ENCODE data around the gene ULK1. TPM values are rescaled to one million over a fixed set of nuclear protein-coding genes. Genes with fewer than 3 reads are reported as not detected.

The ULK1 gene
- total RNA-seq, 2 experiments from 2014 or later = 85.0 to 91.6 TPM

GRCh38 chr12:131892711-131893604 lies 1.5 kb upstream of the ULK1 start:
- ATAC-seq (ENCODE audit: poor library complexity) = no peak
- ChIA-PET CTCF (no interaction called here), POLR2A (no interaction called here)
- Mint-ChIP-seq H3K4me1 (ENCODE audit: low read depth) (peaks cover 21% of the 10 kb centered on the region), H3K4me3 (peak overlapping the region; percentile 80), H3K36me3 (ENCODE audit: low read depth) (peaks cover 9% of the 10 kb centered on the region), H3K27ac (peak overlapping the region; percentile 66), H3K9me3 (no peaks in the 10 kb centered on the region), H3K27me3 (no peaks in the 10 kb centered on the region)
- no peak for TF ChIP-seq CTCF (IDR thresholded peaks at IDR 0.05)
- intact Hi-C loops (cut with DNase I, micrococcal nuclease) = loop anchor here in 1 of 2 experiments (5.0 kb wide), 2 partner anchors 181 to 189 kb away; partner anchors contain the start of gene SFSWAP
- Histone ChIP-seq H3K27ac (ENCODE audit: low read depth in 1 of 2, low read length in 2 of 2) (peak overlapping the region in 1 of 2 donors; percentile 13), H3K36me3 (ENCODE audit: insufficient read depth, low read length) (no peaks in the 10 kb centered on the region), H3K4me1 (ENCODE audit: insufficient read depth, low read length) (peaks cover 29% of the 10 kb centered on the region), H3K4me3 (ENCODE audit: low read length) (no peak overlapping the region), H3K27me3 (ENCODE audit: control insufficient read depth in 1 of 2, insufficient read depth in 2 of 2, low read length in 2 of 2) (no peaks in the 10 kb centered on the region), H3K9me3 (ENCODE audit: control insufficient read depth in 1 of 2, insufficient read depth in 1 of 2, low read length in 2 of 2) (no peaks in the 10 kb centered on the region)
- DNase-seq = peak in 2 of 14 experiments; percentile 25 to 47

- intact Hi-C loops (cut with DNase I, micrococcal nuclease) = loop anchor here (1.0 to 5.0 kb wide), 4 partner anchors 35 to 189 kb away; partner anchors contain the start of genes EP400 (in 1 of the 2), PUS1 (in 1 of the 2) and SFSWAP (in 1 of the 2)
- H3K27ac Mint-ChIP-seq = peak overlapping the region; percentile 66
- CTCF ChIA-PET = no interaction called here
Observed at GRCh38 chr12:131893605-131894312, 663 bp upstream of the ULK1 start.

More at GRCh38 chr12:131893605-131894312, 663 bp upstream of the ULK1 start:
- peak overlapping the region; percentile 26 for H3K4me3 ChIP-seq (ENCODE audit: low read length)
- no peaks in the 10 kb centered on the region for H3K27me3 ChIP-seq (ENCODE audit: control insufficient read depth in 1 of 2, insufficient read depth in 2 of 2, low read length in 2 of 2)
- peak overlapping the region in 1 of 2 donors; percentile 13 for H3K27ac ChIP-seq (ENCODE audit: low read depth in 1 of 2, low read length in 2 of 2)
- no peaks in the 10 kb centered on the region for H3K9me3 ChIP-seq (ENCODE audit: control insufficient read depth in 1 of 2, insufficient read depth in 1 of 2, low read length in 2 of 2)
- no peaks in the 10 kb centered on the region for H3K27me3 Mint-ChIP-seq
- H3K4me1 ChIP-seq (ENCODE audit: insufficient read depth, low read length) = peaks cover 31% of the 10 kb centered on the region
- no peak for ATAC-seq (ENCODE audit: poor library complexity)
- H3K4me1 Mint-ChIP-seq (ENCODE audit: low read depth) = peaks cover 25% of the 10 kb centered on the region
- POLR2A ChIA-PET = no interaction called here
- peaks cover 9% of the 10 kb centered on the region for H3K36me3 Mint-ChIP-seq (ENCODE audit: low read depth)
- peak in 2 of 14 experiments; percentile 32 to 50 for DNase-seq
- peak overlapping the region; percentile 80 for H3K4me3 Mint-ChIP-seq
- no peak for TF ChIP-seq CTCF (IDR thresholded peaks at IDR 0.05)
- no peaks in the 10 kb centered on the region for H3K9me3 Mint-ChIP-seq
- no peaks in the 10 kb centered on the region for H3K36me3 ChIP-seq (ENCODE audit: insufficient read depth, low read length)
